ENCODE data around the gene WDR70.
"Not testable (repeated sequence)": the region's sequence is repeated elsewhere in the genome, so short reads cannot be mapped to it uniquely, and the experiment has no call there.

The WDR70 gene

GRCh38 chr5:37415456-37415855, 36.3 kb downstream of the WDR70 start:
- not testable (repeated sequence) for H3K9me3 ChIP-seq (ENCODE audit: low read length)

GRCh38 chr5:37417347-37417746, 38.2 kb downstream of the WDR70 start:
- Histone ChIP-seq H3K4me3 (ENCODE audit: low read depth in 1 of 2, low read length in 2 of 2) (no peak overlapping the region), H3K27me3 (ENCODE audit: control insufficient read depth in 1 of 2, insufficient read depth in 2 of 2, low read length in 2 of 2) (no peaks in the 10 kb centered on the region), H3K36me3 (ENCODE audit: insufficient read depth, low read length) (no peaks in the 10 kb centered on the region), H3K4me1 (ENCODE audit: insufficient read depth, low read length) (no peaks in the 10 kb centered on the region), H3K27ac (ENCODE audit: low read depth, low read length) (no peak overlapping the region), H3K9me3 (ENCODE audit: low read length) (no peaks in the 10 kb centered on the region), H3K9ac (ENCODE audit: low read length) (no peak overlapping the region)

More at GRCh38 chr5:37415456-37415855, 36.3 kb downstream of the WDR70 start:
- not testable (repeated sequence) for H3K27ac ChIP-seq (ENCODE audit: low read depth, low read length); H3K36me3 ChIP-seq (ENCODE audit: insufficient read depth, low read length); H3K27me3 ChIP-seq (ENCODE audit: control insufficient read depth in 1 of 2, insufficient read depth in 2 of 2, low read length in 2 of 2); H3K9ac ChIP-seq (ENCODE audit: low read length); H3K4me3 ChIP-seq (ENCODE audit: low read depth in 1 of 2, low read length in 2 of 2); H3K4me1 ChIP-seq (ENCODE audit: insufficient read depth, low read length)

- H3K27me3 ChIP-seq (ENCODE audit: control insufficient read depth in 1 of 2, insufficient read depth in 2 of 2, low read length in 2 of 2): no peaks in the 10 kb centered on the region
- no peak overlapping the region for H3K4me3 ChIP-seq (ENCODE audit: low read depth in 1 of 2, low read length in 2 of 2)
- no peak overlapping the region for H3K9ac ChIP-seq (ENCODE audit: low read length)
- H3K4me1 ChIP-seq (ENCODE audit: insufficient read depth, low read length): no peaks in the 10 kb centered on the region
- H3K36me3 ChIP-seq (ENCODE audit: insufficient read depth, low read length): no peaks in the 10 kb centered on the region
- no peaks in the 10 kb centered on the region for H3K9me3 ChIP-seq (ENCODE audit: low read length)
- no peak overlapping the region for H3K27ac ChIP-seq (ENCODE audit: low read depth, low read length)
These were observed 45.3 kb downstream of the WDR70 start for GRCh38 chr5:37424441-37424840.

- H3K36me3 ChIP-seq (ENCODE audit: insufficient read depth, low read length): no peaks in the 10 kb centered on the region
These were observed 48.9 kb downstream of the WDR70 start for GRCh38 chr5:37428044-37428443.

GRCh38 chr5:37435261-37435660, 56.1 kb downstream of the WDR70 start:
- Histone ChIP-seq H3K9ac (ENCODE audit: low read length) (no peak overlapping the region), H3K27ac (ENCODE audit: low read depth, low read length) (no peak overlapping the region), H3K4me1 (ENCODE audit: insufficient read depth, low read length) (no peaks in the 10 kb centered on the region), H3K4me3 (ENCODE audit: low read depth in 1 of 2, low read length in 2 of 2) (no peak overlapping the region), H3K36me3 (ENCODE audit: insufficient read depth, low read length) (no peaks in the 10 kb centered on the region), H3K27me3 (ENCODE audit: control insufficient read depth in 1 of 2, insufficient read depth in 2 of 2, low read length in 2 of 2) (no peaks in the 10 kb centered on the region), H3K9me3 (ENCODE audit: low read length) (no peaks in the 10 kb centered on the region)

More at GRCh38 chr5:37428044-37428443, 48.9 kb downstream of the WDR70 start:
- no peak overlapping the region for H3K27ac ChIP-seq (ENCODE audit: low read depth, low read length)
- no peaks in the 10 kb centered on the region for H3K9me3 ChIP-seq (ENCODE audit: low read length)
- no peak overlapping the region for H3K4me3 ChIP-seq (ENCODE audit: low read depth in 1 of 2, low read length in 2 of 2)
- no peaks in the 10 kb centered on the region for H3K4me1 ChIP-seq (ENCODE audit: insufficient read depth, low read length)
- H3K27me3 ChIP-seq (ENCODE audit: control insufficient read depth in 1 of 2, insufficient read depth in 2 of 2, low read length in 2 of 2): no peaks in the 10 kb centered on the region
- H3K9ac ChIP-seq (ENCODE audit: low read length): no peak overlapping the region

GRCh38 chr5:37436146-37436934, 57.2 kb downstream of the WDR70 start:
- Histone ChIP-seq H3K27me3 (ENCODE audit: control insufficient read depth in 1 of 2, insufficient read depth in 2 of 2, low read length in 2 of 2) (no peaks in the 10 kb centered on the region), H3K4me3 (ENCODE audit: low read depth in 1 of 2, low read length in 2 of 2) (no peak overlapping the region), H3K27ac (ENCODE audit: low read depth, low read length) (no peak overlapping the region), H3K36me3 (ENCODE audit: insufficient read depth, low read length) (no peaks in the 10 kb centered on the region), H3K9ac (ENCODE audit: low read length) (no peak overlapping the region), H3K9me3 (ENCODE audit: low read length) (no peaks in the 10 kb centered on the region), H3K4me1 (ENCODE audit: insufficient read depth, low read length) (no peaks in the 10 kb centered on the region)

- Histone ChIP-seq H3K27ac (ENCODE audit: low read depth, low read length) (no peak overlapping the region), H3K27me3 (ENCODE audit: control insufficient read depth in 1 of 2, insufficient read depth in 2 of 2, low read length in 2 of 2) (no peaks in the 10 kb centered on the region), H3K9ac (ENCODE audit: low read length) (no peak overlapping the region), H3K9me3 (ENCODE audit: low read length) (no peaks in the 10 kb centered on the region), H3K4me1 (ENCODE audit: insufficient read depth, low read length) (no peaks in the 10 kb centered on the region), H3K36me3 (ENCODE audit: insufficient read depth, low read length) (no peaks in the 10 kb centered on the region), H3K4me3 (ENCODE audit: low read depth in 1 of 2, low read length in 2 of 2) (no peak overlapping the region)
These were observed 58.6 kb downstream of the WDR70 start for GRCh38 chr5:37437711-37438110.

- not testable (repeated sequence) for H3K27ac ChIP-seq (ENCODE audit: low read depth, low read length); H3K4me3 ChIP-seq (ENCODE audit: low read depth in 1 of 2, low read length in 2 of 2); H3K9ac ChIP-seq (ENCODE audit: low read length); H3K9me3 ChIP-seq (ENCODE audit: low read length); H3K27me3 ChIP-seq (ENCODE audit: control insufficient read depth in 1 of 2, insufficient read depth in 2 of 2, low read length in 2 of 2); H3K36me3 ChIP-seq (ENCODE audit: insufficient read depth, low read length); H3K4me1 ChIP-seq (ENCODE audit: insufficient read depth, low read length)
These were observed 66.7 kb downstream of the WDR70 start for GRCh38 chr5:37445783-37446182.

- Histone ChIP-seq H3K36me3 (ENCODE audit: insufficient read depth, low read length) (no peaks in the 10 kb centered on the region), H3K9ac (ENCODE audit: low read length) (no peak overlapping the region), H3K9me3 (ENCODE audit: low read length) (no peaks in the 10 kb centered on the region), H3K27ac (ENCODE audit: low read depth, low read length) (no peak overlapping the region), H3K27me3 (ENCODE audit: control insufficient read depth in 1 of 2, insufficient read depth in 2 of 2, low read length in 2 of 2) (no peaks in the 10 kb centered on the region), H3K4me1 (ENCODE audit: insufficient read depth, low read length) (no peaks in the 10 kb centered on the region), H3K4me3 (ENCODE audit: low read depth in 1 of 2, low read length in 2 of 2) (no peak overlapping the region)
These were observed 69.8 kb downstream of the WDR70 start for GRCh38 chr5:37448941-37449340.

- not testable (repeated sequence) for H3K4me3 ChIP-seq (ENCODE audit: low read depth in 1 of 2, low read length in 2 of 2); H3K36me3 ChIP-seq (ENCODE audit: insufficient read depth, low read length); H3K4me1 ChIP-seq (ENCODE audit: insufficient read depth, low read length); H3K9me3 ChIP-seq (ENCODE audit: low read length); H3K9ac ChIP-seq (ENCODE audit: low read length); H3K27me3 ChIP-seq (ENCODE audit: control insufficient read depth in 1 of 2, insufficient read depth in 2 of 2, low read length in 2 of 2); H3K27ac ChIP-seq (ENCODE audit: low read depth, low read length)
These were observed 72.9 kb downstream of the WDR70 start for GRCh38 chr5:37451991-37452390.

- not testable (repeated sequence) for H3K27me3 ChIP-seq (ENCODE audit: control insufficient read depth in 1 of 2, insufficient read depth in 2 of 2, low read length in 2 of 2); H3K36me3 ChIP-seq (ENCODE audit: insufficient read depth, low read length); H3K9me3 ChIP-seq (ENCODE audit: low read length); H3K9ac ChIP-seq (ENCODE audit: low read length); H3K27ac ChIP-seq (ENCODE audit: low read depth, low read length); H3K4me3 ChIP-seq (ENCODE audit: low read depth in 1 of 2, low read length in 2 of 2); H3K4me1 ChIP-seq (ENCODE audit: insufficient read depth, low read length)
These were observed 74.1 kb downstream of the WDR70 start for GRCh38 chr5:37453252-37453651.

- not testable (repeated sequence) for H3K27me3 ChIP-seq (ENCODE audit: control insufficient read depth in 1 of 2, insufficient read depth in 2 of 2, low read length in 2 of 2); H3K9me3 ChIP-seq (ENCODE audit: low read length); H3K27ac ChIP-seq (ENCODE audit: low read depth, low read length); H3K4me1 ChIP-seq (ENCODE audit: insufficient read depth, low read length); H3K4me3 ChIP-seq (ENCODE audit: low read depth in 1 of 2, low read length in 2 of 2); H3K9ac ChIP-seq (ENCODE audit: low read length); H3K36me3 ChIP-seq (ENCODE audit: insufficient read depth, low read length)
These were observed 75.4 kb downstream of the WDR70 start for GRCh38 chr5:37454402-37455055.
